GM23248 (cell line): ENCODE results near the gene POLR2F.

Experiments used
- EZH2 ChIP-seq: fragments of 200-600 bp; sonication (generic); IDR thresholded peaks from 2 replicates; pipeline ENCODE4 v1.6.1; 2018; ENCODE audit warnings: antibody characterized with exemption, mild to moderate bottlenecking; ENCODE audit not compliant: insufficient read depth, poor library complexity, severe bottlenecking
- EZH2phosphoT487 ChIP-seq: fragments of 200-600 bp; sonication (generic); IDR thresholded peaks from 2 replicates; pipeline ENCODE4 v1.6.1; 2018; ENCODE audit warnings: antibody characterized with exemption, moderate library complexity, mild to moderate bottlenecking, low read depth; ENCODE audit not compliant: insufficient read depth

DNA sequence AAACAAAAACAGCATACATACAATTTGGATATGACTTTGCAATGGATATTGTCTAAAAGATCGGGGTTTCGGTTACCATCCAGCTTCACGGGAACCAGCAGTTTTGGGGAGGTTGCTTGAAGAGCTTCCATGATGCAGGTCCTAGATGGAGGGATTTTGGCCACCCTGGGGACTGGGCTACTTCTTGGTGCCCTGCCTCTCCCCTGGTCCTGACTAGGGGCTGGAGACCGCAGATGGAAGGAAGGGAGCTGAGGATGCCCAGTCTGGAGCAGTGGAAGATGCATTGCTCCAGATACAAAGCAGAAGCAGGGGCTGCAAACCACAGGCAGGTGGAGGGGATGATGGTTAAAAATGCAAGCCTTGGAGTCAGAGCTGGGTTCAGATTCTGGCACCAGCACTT, 17.4 kb downstream of the POLR2F start:
- TF ChIP-seq EZH2, result no peak
- no peak for TF ChIP-seq EZH2phosphoT487
